OCI-LY3 (cell line): ENCODE data around the gene MIB1.

Experiments
- H2AFZ ChIP-seq: fragments of 200-600, 300-600 bp; shearing (Covaris generic); 2 replicates; pipeline ENCODE4 v1.6.0; 2014; ENCODE audit warnings: antibody characterized with exemption, low read depth, low read length
- H3K27ac ChIP-seq: fragments of 200-600, 300-600 bp; sonication (generic); 2 replicates; pipeline ENCODE4 v1.5.1; 2014; ENCODE audit warnings: mild to moderate bottlenecking, low read length, moderate library complexity, mixed read lengths
- H3K27me3 ChIP-seq: fragments of 200-600, 300-600 bp; sonication (generic); 2 replicates; pipeline ENCODE4 v1.6.1; 2014; ENCODE audit warnings: low read depth, low read length, mixed read lengths
- H3K36me3 ChIP-seq: fragments of 200-600, 300-600 bp; sonication (generic); replicated peaks from 2 replicates; pipeline ENCODE3; 2014; ENCODE audit warnings: low read depth, low read length, mixed read lengths
- H3K4me1 ChIP-seq: fragments of 300-600, 200-600 bp; sonication (generic); 2 replicates; pipeline ENCODE4 v1.6.1; 2014; ENCODE audit warnings: low read length, mixed read lengths
- H3K4me2 ChIP-seq: fragments of 200-600, 300-600 bp; sonication (generic); 2 replicates; pipeline ENCODE4 v1.6.1; 2014; ENCODE audit warnings: low read length, mixed read lengths
- H3K4me3 ChIP-seq: fragments of 300-600, 200-600 bp; sonication (generic); 2 replicates; pipeline ENCODE4 v1.5.1; 2014; ENCODE audit warnings: antibody characterized with exemption, mild to moderate bottlenecking, low read length, moderate library complexity
- H3K79me2 ChIP-seq: fragments of 300-600, 200-600 bp; shearing (Covaris generic); 2 replicates; pipeline ENCODE4 v1.6.1; 2014; ENCODE audit warnings: mild to moderate bottlenecking, low read length, mixed read lengths
- H3K9ac ChIP-seq: fragments of 300-600, 200-600 bp; shearing (Covaris generic); 2 replicates; pipeline ENCODE4 v1.6.0; 2014; ENCODE audit warnings: mild to moderate bottlenecking, low read length, moderate library complexity
- H3K9me3 ChIP-seq: fragments of 200-600, 300-600 bp; shearing (Covaris generic); 2 replicates; pipeline ENCODE4 v1.6.1; 2014; ENCODE audit warnings: low read length, mixed read lengths; ENCODE audit not compliant: insufficient read depth
- H4K20me1 ChIP-seq: fragments of 200-600, 300-600 bp; sonication (generic); 2 replicates; pipeline ENCODE4 v1.6.1; 2016; ENCODE audit warnings: low read length, mixed read lengths; ENCODE audit not compliant: insufficient read depth
- CTCF ChIP-seq: fragments of 200-600, 300-600 bp; sonication (generic); IDR thresholded peaks from 2 replicates; pipeline ENCODE4 v1.5.1; 2014; ENCODE audit warnings: antibody characterized with exemption, low read length, low read depth
- EZH2phosphoT487 ChIP-seq: fragments of 200-600 bp; shearing (Covaris generic); IDR thresholded peaks from 2 replicates; pipeline ENCODE4 v1.6.1; 2018; ENCODE audit warnings: antibody characterized with exemption, mixed run types, low read depth

MIB1 gene

GRCh38 chr18:21916594-21916993 lies 176.0 kb downstream of the MIB1 start:
- Histone ChIP-seq H3K9me3 (peaks cover 4% of the 10 kb centered on the region; the same call in 1 of the 2 replicates), H3K36me3 (peaks cover 4% of the 10 kb centered on the region), H3K4me3 (no peak overlapping the region), H3K27me3 (no peaks in the 10 kb centered on the region), H3K4me2 (no peak overlapping the region), H3K9ac (no peak overlapping the region), H3K27ac (no peak overlapping the region), H3K4me1 (peaks cover 5% of the 10 kb centered on the region), H3K79me2 (no peaks in the 10 kb centered on the region), H2AFZ (no peak overlapping the region), H4K20me1 (no peaks in the 10 kb centered on the region)
- no peak for TF ChIP-seq EZH2phosphoT487
- TF ChIP-seq CTCF, result no peak

- Histone ChIP-seq H3K27me3 (no peaks in the 10 kb centered on the region), H4K20me1 (no peaks in the 10 kb centered on the region), H2AFZ (no peak overlapping the region), H3K4me2 (no peak overlapping the region), H3K79me2 (no peaks in the 10 kb centered on the region), H3K4me1 (peaks cover 3% of the 10 kb centered on the region; the same call in 1 of the 2 replicates), H3K9ac (no peak overlapping the region), H3K27ac (no peak overlapping the region), H3K9me3 (peaks cover 4% of the 10 kb centered on the region; the same call in 1 of the 2 replicates), H3K36me3 (peaks cover 4% of the 10 kb centered on the region), H3K4me3 (no peak overlapping the region)
- TF ChIP-seq CTCF, result no peak
- TF ChIP-seq EZH2phosphoT487, result no peak
These were observed 178.1 kb downstream of the MIB1 start for GRCh38 chr18:21918693-21919092.
